B cell (primary cell): ENCODE measurements around the gene COQ5. TPM values are rescaled to one million over a fixed set of nuclear protein-coding genes. Genes with fewer than 3 reads are reported as not detected.

Source experiments
- ATAC-seq: fragments of 200-7000 bp; cut with Tn5 transposase; one replicate; pipeline ENCODE4 v1.10.0; 2021; ENCODE audit warnings: low read depth, mild to moderate bottlenecking, moderate number of reproducible peaks, moderate library complexity
- CTCF ChIA-PET: fragments of 350-600 bp; sonication (Branson Sonifier 250); formaldehyde crosslinking; loops from one replicate; lab custom pipeline; 2021; ENCODE audit warnings: antibody characterized with exemption, inconsistent platforms; lab: Charles Lee
- POLR2A ChIA-PET: fragments of 350-600 bp; sonication (Branson Sonifier 250); formaldehyde crosslinking; loops from one replicate; lab custom pipeline; 2021; ENCODE audit warnings: antibody characterized with exemption; lab: Charles Lee
- DNase-seq: peaks from one replicate; pipeline ENCODE4 v3.0.0; 2013
- H2AFZ ChIP-seq: 2 replicates; pipeline ENCODE4 v1.6.1; 2012; ENCODE audit warnings: mild to moderate bottlenecking, low read depth, low read length; ENCODE audit not compliant: insufficient read depth, poor library complexity, severe bottlenecking
- H3K27ac ChIP-seq, 2 donors: 1 replicate in 1 of 2; 2 replicates in 1 of 2; pipeline ENCODE4 v1.5.1; 2012 to 2013; ENCODE audit warnings: low read length in 2 of 2, mild to moderate bottlenecking in 2 of 2, moderate library complexity in 1 of 2
- H3K27me3 ChIP-seq, 4 experiments: fragments of 200-600 bp in 1 of 4; sonication (generic) in 1 of 4; replicated peaks in 1 of 4; 1 replicate in 2 of 4; 2 replicates in 2 of 4; pipeline versions ENCODE4 v1.6.1 to v1.7.0; 2013 to 2016; ENCODE audit warnings: low read length in 3 of 4, mild to moderate bottlenecking in 2 of 4, mixed read lengths in 1 of 4, moderate library complexity in 1 of 4; ENCODE audit not compliant: insufficient read depth in 4 of 4, control insufficient read depth in 3 of 4; ENCODE audit errors: control extremely low read depth in 1 of 4
- H3K36me3 ChIP-seq, 2 experiments: replicated peaks in 1 of 2; 1 replicate in 1 of 2; 2 replicates in 1 of 2; pipeline versions ENCODE4 v1.6.1 to v1.7.1; 2013; ENCODE audit warnings: low read length in 1 of 2; ENCODE audit not compliant: insufficient read depth in 2 of 2, control insufficient read depth in 1 of 2; ENCODE audit errors: control extremely low read depth in 1 of 2, extremely low read depth in 1 of 2
- H3K4me1 ChIP-seq, 2 donors: fragments of 200-600 bp in 1 of 2; sonication (generic) in 1 of 2; 1 replicate in 1 of 2; 2 replicates in 1 of 2; pipeline versions ENCODE4 v1.5.1 to v1.6.1; 2013 to 2017; ENCODE audit warnings: low read length in 2 of 2; ENCODE audit not compliant: control insufficient read depth in 2 of 2, insufficient read depth in 2 of 2
- H3K4me2 ChIP-seq: replicated peaks from 2 replicates; pipeline ENCODE3; 2012; ENCODE audit warnings: mild to moderate bottlenecking, low read depth, low read length; ENCODE audit not compliant: poor library complexity, severe bottlenecking
- H3K4me3 ChIP-seq, 5 experiments: fragments of 200-600 bp in 1 of 5; sonication (generic) in 1 of 5; 1 replicate in 3 of 5; 2 replicates in 2 of 5; pipeline versions ENCODE4 v1.5.1 to v1.7.0; 2011 to 2016; ENCODE audit warnings: low read length in 4 of 5, mild to moderate bottlenecking in 4 of 5, low read depth in 2 of 5, control low read depth in 1 of 5, moderate library complexity in 1 of 5; ENCODE audit not compliant: insufficient read depth in 1 of 5; ENCODE audit errors: control extremely low read depth in 1 of 5, extremely low read depth in 1 of 5
- H3K79me2 ChIP-seq: fragments of 200-600 bp; sonication (generic); one replicate; pipeline ENCODE4 v1.6.0; 2016; ENCODE audit warnings: low read length; ENCODE audit not compliant: control insufficient read depth, insufficient read depth
- H3K9ac ChIP-seq: fragments of 200-600 bp; sonication (generic); 2 replicates; pipeline ENCODE4 v1.6.1; 2017; ENCODE audit warnings: mild to moderate bottlenecking, low read length, moderate library complexity
- H3K9me3 ChIP-seq, 3 donors: one replicate each; pipeline versions ENCODE4 v1.6.1 to v1.7.1; 2013; ENCODE audit warnings: low read length in 2 of 3; ENCODE audit not compliant: control insufficient read depth in 2 of 3, insufficient read depth in 1 of 3; ENCODE audit errors: control extremely low read depth in 1 of 3
- H4K20me1 ChIP-seq: 2 replicates; pipeline ENCODE4 v1.6.0; 2012; ENCODE audit warnings: mild to moderate bottlenecking, low read length; ENCODE audit not compliant: insufficient read depth, control insufficient read depth, poor library complexity, severe bottlenecking
- H3K27ac Mint-ChIP-seq: one replicate; pipeline ENCODE4 v1.8.0; 2021; ENCODE audit warnings: mixed read lengths
- H3K27me3 Mint-ChIP-seq: one replicate; pipeline ENCODE4 v1.8.0; 2021; ENCODE audit warnings: mixed read lengths
- H3K4me1 Mint-ChIP-seq: one replicate; pipeline ENCODE4 v1.8.0; 2021; ENCODE audit warnings: mixed read lengths
- H3K4me3 Mint-ChIP-seq: one replicate; pipeline ENCODE4 v1.8.0; 2021; ENCODE audit warnings: mixed read lengths
- H3K9me3 Mint-ChIP-seq: one replicate; pipeline ENCODE4 v1.8.0; 2022; ENCODE audit warnings: mixed read lengths; ENCODE audit not compliant: insufficient read depth
- CTCF ChIP-seq: fragments of 200-600 bp; IDR thresholded peaks from one replicate; pipeline ENCODE4 v1.8.0; 2022; ENCODE audit warnings: antibody characterized with exemption, mild to moderate bottlenecking
- EZH2 ChIP-seq: IDR thresholded peaks from 2 replicates; pipeline ENCODE4 v1.6.1; 2012; ENCODE audit warnings: borderline replicate concordance, low read depth, mild to moderate bottlenecking, moderate library complexity, low read length; ENCODE audit not compliant: insufficient read depth, poor library complexity, severe bottlenecking
- WGBS: methylation state at CpG from one replicate; pipeline ENCODE4 v1.1.5; 2013; ENCODE audit warnings: missing lambda C conversion rate; ENCODE audit not compliant: insufficient coverage; 5-methylcytosine and 5-hydroxymethylcytosine counted together
- intact Hi-C: fragments of 100-400 bp; cut with micrococcal nuclease; formaldehyde crosslinking; loops from one replicate; pipeline ENCODE4 v1.10.0; 2022
- polyA plus RNA-seq: library from polyadenylated mRNA; depleted of rRNA; stranded (reverse); fragments of >200 nt; gene quantifications from 2 replicates; pipeline ENCODE4 v1.2.3, GENCODE V29; 2012
- total RNA-seq, 2 donors: library from RNA; stranded (reverse); fragments of 120-200 nt in 1 of 2; gene quantifications; 1 replicate in 1 of 2; 2 replicates in 1 of 2; pipeline versions ENCODE4 v1.2.3 to v1.2.4, GENCODE V29; 2013 to 2022

COQ5 gene
- total and polyA plus RNA-seq, 2 donors (not counting 1 experiment from before 2014, with no cell fraction given) = 9.8 to 22.1 TPM

- DNase-seq = no peak
- POLR2A ChIA-PET = no interaction called here
- Histone ChIP-seq H3K9me3 (no peaks in the 10 kb centered on the region), H3K27me3 (no peaks in the 10 kb centered on the region), H2AFZ (no peak overlapping the region), H4K20me1 (peaks cover 61% of the 10 kb centered on the region), H3K4me1 (peaks cover 0 to 4% of the 10 kb centered on the region in 2 donors), H3K4me3 (no peak overlapping the region), H3K27ac (no peak overlapping the region), H3K79me2 (peaks cover 52% of the 10 kb centered on the region), H3K4me2 (no peak overlapping the region), H3K36me3 (peaks cover 15 to 83% of the 10 kb centered on the region in 2 experiments), H3K9ac (no peak overlapping the region)
- 100% methylated on average over 2 of the region's 3 CpGs for WGBS
- no peak overlapping the region for H3K4me3 Mint-ChIP-seq
- ATAC-seq = no peak
- H3K27me3 Mint-ChIP-seq = no peaks in the 10 kb centered on the region
- intact Hi-C loops = loop anchor here (10.0 kb wide), 1 partner anchor 445 kb away; the partner anchor contains the start of gene SPPL3
- CTCF ChIA-PET = interaction anchor here (0.9 kb wide), 1 partner anchor 10 kb away, joined by 3 read pairs; no protein-coding TSS in a partner anchor
- peaks cover 2% of the 10 kb centered on the region for H3K4me1 Mint-ChIP-seq
- H3K27ac Mint-ChIP-seq = no peak overlapping the region
- H3K9me3 Mint-ChIP-seq = no peaks in the 10 kb centered on the region
- TF ChIP-seq EZH2 (no peak), CTCF (no peak)
Measured at GRCh38 chr12:120460157-120460556, 68.8 kb downstream of the COQ5 start.

- ATAC-seq = no peak
- no peaks in the 10 kb centered on the region for H3K9me3 ChIP-seq
- no peaks in the 10 kb centered on the region for H3K9me3 Mint-ChIP-seq
- H3K79me2 ChIP-seq = peaks cover 39% of the 10 kb centered on the region
- peaks cover 41% of the 10 kb centered on the region for H4K20me1 ChIP-seq
- peak overlapping the region; percentile 38 for H3K27ac Mint-ChIP-seq
- ChIA-PET POLR2A (interaction anchor here (0.6 to 0.7 kb wide), 2 partner anchors 22 to 78 kb away, joined by 3 to 6 read pairs; a partner anchor contains a TSS), CTCF (interaction anchor here (1.1 to 2.6 kb wide), 4 partner anchors 10 to 124 kb away, joined by 3 to 13 read pairs (median 5); partner anchors contain the start of gene POP5)
- no peak overlapping the region for H3K27ac ChIP-seq
- TF ChIP-seq EZH2 = no peak
- peak; percentile 32 for TF ChIP-seq CTCF
- H3K27me3 Mint-ChIP-seq = no peaks in the 10 kb centered on the region
- WGBS = no CpG with 5 or more reads among the region's 6 CpGs
- intact Hi-C loops = no loop called here
- H3K4me3 ChIP-seq = no peak overlapping the region
- no peak for DNase-seq
- H3K27me3 ChIP-seq = no peaks in the 10 kb centered on the region
- H3K36me3 ChIP-seq = peaks cover 13 to 56% of the 10 kb centered on the region in 2 experiments
- no peak overlapping the region for H3K9ac ChIP-seq
- H2AFZ ChIP-seq = no peak overlapping the region
- H3K4me1 Mint-ChIP-seq = peaks cover 8% of the 10 kb centered on the region
- no peak overlapping the region for H3K4me2 ChIP-seq
- no peak overlapping the region for H3K4me3 Mint-ChIP-seq
- H3K4me1 ChIP-seq = peaks cover 0 to 4% of the 10 kb centered on the region in 2 donors
Measured at GRCh38 chr12:120457133-120457532, 71.8 kb downstream of the COQ5 start.
